Progenitor cell of endocrine pancreas (in vitro differentiated cells): Measurements from ENCODE around the gene MAN2A2. TPM values are rescaled to one million over a fixed set of nuclear protein-coding genes. Genes with fewer than 3 reads are reported as not detected.

ENCODE experiments used
- DNase-seq: peaks from one replicate; pipeline ENCODE4 v3.0.0; 2021; ENCODE audit warnings: low spot score; ENCODE audit not compliant: unreplicated experiment
- H3K27ac Mint-ChIP-seq: 2 replicates; pipeline ENCODE4 v1.8.0; 2021; ENCODE audit warnings: mild to moderate bottlenecking, moderate library complexity, mixed read lengths
- H3K27me3 Mint-ChIP-seq: 2 replicates; pipeline ENCODE4 v1.8.0; 2021; ENCODE audit warnings: mixed read lengths
- H3K36me3 Mint-ChIP-seq: 2 replicates; pipeline ENCODE4 v1.8.0; 2022; ENCODE audit warnings: mixed read lengths; ENCODE audit not compliant: insufficient read depth
- H3K4me1 Mint-ChIP-seq: 2 replicates; pipeline ENCODE4 v1.8.0; 2021; ENCODE audit warnings: low read depth, mixed read lengths
- H3K4me3 Mint-ChIP-seq: 2 replicates; pipeline ENCODE4 v1.8.0; 2021; ENCODE audit warnings: low read depth, mild to moderate bottlenecking, moderate library complexity, mixed read lengths
- H3K9me3 Mint-ChIP-seq: 2 replicates; pipeline ENCODE4 v1.8.0; 2021; ENCODE audit warnings: low read depth, mixed read lengths
- CTCF ChIP-seq: fragments of 200-600 bp; sonication (generic); IDR thresholded peaks from one replicate; pipeline ENCODE4 v1.5.0; 2021; ENCODE audit warnings: antibody characterized with exemption, mild to moderate bottlenecking; ENCODE audit not compliant: unreplicated experiment
- total RNA-seq: library from RNA; stranded (reverse); gene quantifications from 2 replicates; pipeline ENCODE4 v1.2.1, GENCODE V29; 2021

MAN2A2 gene
- total RNA-seq, 1 donor from 2014 or later, result 117 TPM

GRCh38 chr15:90890839-90891238 is 12.3 kb upstream of the MAN2A2 start:
- no peaks in the 10 kb centered on the region for H3K9me3 Mint-ChIP-seq
- no peaks in the 10 kb centered on the region for H3K4me1 Mint-ChIP-seq

GRCh38 chr15:90891346-90891949 is 11.7 kb upstream of the MAN2A2 start:
- Mint-ChIP-seq H3K9me3 (no peaks in the 10 kb centered on the region), H3K4me1 (no peaks in the 10 kb centered on the region), H3K27me3 (no peaks in the 10 kb centered on the region), H3K36me3 (peaks cover 5% of the 10 kb centered on the region), H3K27ac (no peak overlapping the region), H3K4me3 (no peak overlapping the region)
- TF ChIP-seq CTCF, result no peak
- no peak for DNase-seq

More at GRCh38 chr15:90890839-90891238, 12.3 kb upstream of the MAN2A2 start:
- Mint-ChIP-seq H3K27me3 (no peaks in the 10 kb centered on the region), H3K4me3 (no peak overlapping the region), H3K36me3 (peaks cover 5% of the 10 kb centered on the region), H3K27ac (no peak overlapping the region)
- DNase-seq, result no peak
- no peak for TF ChIP-seq CTCF

- H3K4me1 Mint-ChIP-seq, result no peaks in the 10 kb centered on the region
- no peak for TF ChIP-seq CTCF
- peaks cover 5% of the 10 kb centered on the region for H3K36me3 Mint-ChIP-seq
- no peak overlapping the region for H3K27ac Mint-ChIP-seq
- no peaks in the 10 kb centered on the region for H3K9me3 Mint-ChIP-seq
- H3K27me3 Mint-ChIP-seq, result no peaks in the 10 kb centered on the region
- DNase-seq, result no peak
- no peak overlapping the region for H3K4me3 Mint-ChIP-seq
Measured at GRCh38 chr15:90892023-90892422, 11.1 kb upstream of the MAN2A2 start.

- H3K9me3 Mint-ChIP-seq, result no peaks in the 10 kb centered on the region
- no peaks in the 10 kb centered on the region for H3K4me1 Mint-ChIP-seq
- H3K36me3 Mint-ChIP-seq, result peaks cover 5% of the 10 kb centered on the region
Measured at GRCh38 chr15:90892498-90893174, 10.5 kb upstream of the MAN2A2 start.

More at GRCh38 chr15:90892498-90893174, 10.5 kb upstream of the MAN2A2 start:
- DNase-seq, result no peak
- Mint-ChIP-seq H3K4me3 (no peak overlapping the region), H3K27ac (no peak overlapping the region), H3K27me3 (no peaks in the 10 kb centered on the region)
- no peak for TF ChIP-seq CTCF
